GM23338 (cell line): Measurements from ENCODE around the gene TUBB8. TPM values are rescaled to one million over a fixed set of nuclear protein-coding genes. Genes with fewer than 3 reads are reported as not detected.

Experiments used
- ATAC-seq: fragments of 200-7000 bp; cut with Tn5 transposase; 3 replicates; pipeline ENCODE4 v1.9.1; 2020
- DNase-seq: peaks from one replicate; pipeline ENCODE4 v3.0.0-alpha.2; 2015; ENCODE audit warnings: low spot score
- H2AFZ ChIP-seq: fragments of 200-600 bp; sonication (generic); 2 replicates; pipeline ENCODE4 v1.8.0; 2016; ENCODE audit warnings: antibody characterized with exemption, mild to moderate bottlenecking, moderate library complexity
- H3F3A ChIP-seq: fragments of 200-600 bp; sonication (generic); replicated peaks from 2 replicates; pipeline ENCODE4 v1.8.0; 2017; ENCODE audit warnings: antibody characterized with exemption, mixed run types, low read depth
- H3K27ac ChIP-seq: fragments of 200-600 bp; sonication (generic); 2 replicates; pipeline ENCODE4 v1.6.1; 2016; ENCODE audit warnings: low read depth
- H3K27me3 ChIP-seq: fragments of 200-600 bp; sonication (generic); 2 replicates; pipeline ENCODE4 v1.8.0; 2016; ENCODE audit warnings: mild to moderate bottlenecking, mixed run types, moderate library complexity; ENCODE audit not compliant: insufficient read depth
- H3K36me3 ChIP-seq: fragments of 200-600 bp; sonication (generic); 2 replicates; pipeline ENCODE4 v1.8.0; 2016; ENCODE audit warnings: mild to moderate bottlenecking; ENCODE audit not compliant: insufficient read depth
- H3K4me1 ChIP-seq: fragments of 200-600 bp; sonication (generic); 2 replicates; pipeline ENCODE4 v1.8.0; 2016; ENCODE audit warnings: mild to moderate bottlenecking, moderate library complexity; ENCODE audit not compliant: insufficient read depth
- H3K4me2 ChIP-seq: fragments of 200-600 bp; sonication (generic); 2 replicates; pipeline ENCODE4 v1.7.1; 2017; ENCODE audit warnings: mixed run types
- H3K4me3 ChIP-seq: fragments of 200-600 bp; sonication (generic); 2 replicates; pipeline ENCODE4 v1.6.1; 2016; ENCODE audit warnings: mixed run types
- H3K79me2 ChIP-seq: fragments of 200-600 bp; sonication (generic); replicated peaks from 2 replicates; pipeline ENCODE4 v1.8.0; 2017; ENCODE audit warnings: mild to moderate bottlenecking; ENCODE audit not compliant: insufficient read depth
- H3K9me2 ChIP-seq: fragments of 200-600 bp; sonication (generic); 2 replicates; pipeline ENCODE4 v1.8.0; 2017; ENCODE audit not compliant: insufficient read depth
- H4K20me1 ChIP-seq: fragments of 200-600 bp; sonication (generic); replicated peaks from 2 replicates; pipeline ENCODE4 v1.8.0; 2017; ENCODE audit warnings: mild to moderate bottlenecking; ENCODE audit not compliant: insufficient read depth
- H3K27ac Mint-ChIP-seq: 2 replicates; pipeline ENCODE4 v1.8.0; 2020; ENCODE audit warnings: inconsistent platforms, mild to moderate bottlenecking, moderate library complexity, mixed read lengths
- H3K27me3 Mint-ChIP-seq: 3 replicates; pipeline ENCODE4 v1.8.0; 2022; ENCODE audit warnings: low read depth, mild to moderate bottlenecking, moderate library complexity, mixed read lengths, inconsistent platforms; ENCODE audit not compliant: insufficient read depth, poor library complexity
- H3K36me3 Mint-ChIP-seq: 3 replicates; pipeline ENCODE4 v1.8.0; 2021; ENCODE audit warnings: low read depth, mild to moderate bottlenecking, inconsistent platforms, moderate library complexity, mixed read lengths
- H3K4me1 Mint-ChIP-seq: 3 replicates; pipeline ENCODE4 v1.8.0; 2020; ENCODE audit warnings: mild to moderate bottlenecking, inconsistent platforms, mixed read lengths
- H3K4me3 Mint-ChIP-seq: 3 replicates; pipeline ENCODE4 v1.8.0; 2021; ENCODE audit warnings: moderate library complexity, mild to moderate bottlenecking, inconsistent platforms, mixed read lengths
- H3K9me3 Mint-ChIP-seq: 3 replicates; pipeline ENCODE4 v1.8.0; 2020; ENCODE audit warnings: moderate library complexity, mild to moderate bottlenecking, inconsistent platforms, mixed read lengths
- CREB1 ChIP-seq: fragments of 250-450 bp; sonication (Bioruptor Pico); IDR thresholded peaks from 2 replicates; pipeline ENCODE4 v1.5.0; 2020; ENCODE audit warnings: low read depth, mild to moderate bottlenecking, moderate library complexity
- EZH2 ChIP-seq: fragments of 200-600 bp; sonication (generic); IDR thresholded peaks from one replicate; pipeline ENCODE4 v1.8.0; 2017; ENCODE audit warnings: antibody characterized with exemption, mild to moderate bottlenecking, low read depth; ENCODE audit not compliant: unreplicated experiment
- EZH2phosphoT487 ChIP-seq: fragments of 200-600 bp; sonication (generic); IDR thresholded peaks from one replicate; pipeline ENCODE4 v1.8.1; 2018; ENCODE audit warnings: antibody characterized with exemption; ENCODE audit not compliant: unreplicated experiment
- JUNB ChIP-seq: IDR thresholded peaks from one replicate; pipeline ENCODE4 v1.6.1; 2016; ENCODE audit warnings: antibody characterized with exemption; ENCODE audit not compliant: unreplicated experiment
- NANOG ChIP-seq: IDR thresholded peaks from 2 replicates; pipeline ENCODE4 v1.6.1; 2016; ENCODE audit warnings: antibody characterized with exemption, borderline replicate concordance
- POLR2AphosphoS5 ChIP-seq: IDR thresholded peaks from 2 replicates; pipeline ENCODE4 v1.6.1; 2016; ENCODE audit warnings: antibody characterized with exemption, low read depth
- STAT1 ChIP-seq: IDR thresholded peaks from one replicate; pipeline ENCODE4 v1.6.1; 2016; ENCODE audit warnings: antibody characterized with exemption; ENCODE audit not compliant: unreplicated experiment
- ZNF114 ChIP-seq: fragments of 250-450 bp; sonication (Bioruptor Pico); IDR thresholded peaks from 2 replicates; pipeline ENCODE4 v1.5.0; 2020; ENCODE audit warnings: mild to moderate bottlenecking, moderate library complexity
- ZNF331 ChIP-seq: fragments of 250-450 bp; sonication (Bioruptor Pico); IDR thresholded peaks from 2 replicates; pipeline ENCODE4 v1.5.0; 2020; ENCODE audit warnings: low read depth, mild to moderate bottlenecking, moderate library complexity
- polyA plus RNA-seq: library from polyadenylated mRNA; unstranded; fragments of >200 nt; fragmentation: Nextera tagmentation; extraction: Ambion mirVana; gene quantifications from 2 replicates; pipeline ENCODE4 v1.2.1, GENCODE V29; 2016
- total RNA-seq: library from RNA; depleted of rRNA; stranded (reverse); fragments of >200 nt; shearing (Covaris generic); gene quantifications from 2 replicates; pipeline ENCODE4 v1.2.3, GENCODE V29; 2014
- TF ChIP-seq, protein P1 (sequence below), 2 experiments: fragments of 200-600 bp in 1 of 2; sonication (generic) in 1 of 2; conservative IDR thresholded peaks; 2 replicates each; pipeline versions ENCODE4 v1.5.1 to v1.6.1; 2016 to 2017; ENCODE audit warnings: antibody characterized with exemption in 2 of 2, low read depth in 2 of 2, mild to moderate bottlenecking in 2 of 2, moderate library complexity in 1 of 2
- TF ChIP-seq, protein P2 (sequence below): IDR thresholded peaks from 2 replicates; pipeline ENCODE4 v1.6.1; 2016; ENCODE audit warnings: antibody characterized with exemption
- TF ChIP-seq, protein P3 (sequence below): fragments of 250-450 bp; sonication (Bioruptor Pico); IDR thresholded peaks from 2 replicates; pipeline ENCODE4 v1.5.0; 2020; ENCODE audit warnings: mild to moderate bottlenecking, moderate library complexity
- TF ChIP-seq, protein P4 (sequence below): IDR thresholded peaks from one replicate; pipeline ENCODE4 v1.6.1; 2018; ENCODE audit warnings: antibody characterized with exemption; ENCODE audit not compliant: unreplicated experiment

The TUBB8 gene
- total and polyA plus RNA-seq, 2 experiments from 2014 or later = 0.40 to 1.1 TPM

DNA sequence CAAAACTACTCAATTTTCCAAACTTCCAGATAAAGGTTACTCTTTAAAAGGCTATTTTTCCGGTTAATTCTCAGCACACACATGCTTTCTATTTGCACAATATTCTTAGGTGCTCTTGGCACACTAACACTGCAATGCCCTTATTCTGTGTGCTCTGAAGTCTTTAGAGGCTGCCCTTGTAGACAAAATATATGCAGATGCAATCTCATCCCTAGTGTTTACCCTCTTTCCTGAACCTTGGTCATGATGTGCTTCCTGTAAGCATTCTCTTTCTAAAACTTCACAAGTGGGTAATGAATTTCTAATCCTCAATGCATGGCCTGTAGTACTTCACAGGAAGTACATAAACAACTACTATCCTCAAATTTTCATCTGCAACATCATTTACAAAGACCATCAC lies 41.1 kb upstream of the TUBB8 start:
- Histone ChIP-seq H3F3A (no peaks in the 10 kb centered on the region), H3K27ac (no peak overlapping the region), H3K79me2 (no peaks in the 10 kb centered on the region), H3K36me3 (no peaks in the 10 kb centered on the region), H3K4me3 (no peak overlapping the region), H3K9me2 (no peaks in the 10 kb centered on the region), H4K20me1 (no peaks in the 10 kb centered on the region), H3K4me2 (no peak overlapping the region), H3K4me1 (no peaks in the 10 kb centered on the region), H3K27me3 (no peaks in the 10 kb centered on the region), H2AFZ (no peak overlapping the region)
- H3K4me3 Mint-ChIP-seq = no peak overlapping the region
- H3K36me3 Mint-ChIP-seq = peaks cover 2% of the 10 kb centered on the region; the same call in 1 of the 3 replicates
- peaks cover 2% of the 10 kb centered on the region; the same call in 1 of the 3 replicates for H3K4me1 Mint-ChIP-seq
- TF ChIP-seq, protein P1, sequence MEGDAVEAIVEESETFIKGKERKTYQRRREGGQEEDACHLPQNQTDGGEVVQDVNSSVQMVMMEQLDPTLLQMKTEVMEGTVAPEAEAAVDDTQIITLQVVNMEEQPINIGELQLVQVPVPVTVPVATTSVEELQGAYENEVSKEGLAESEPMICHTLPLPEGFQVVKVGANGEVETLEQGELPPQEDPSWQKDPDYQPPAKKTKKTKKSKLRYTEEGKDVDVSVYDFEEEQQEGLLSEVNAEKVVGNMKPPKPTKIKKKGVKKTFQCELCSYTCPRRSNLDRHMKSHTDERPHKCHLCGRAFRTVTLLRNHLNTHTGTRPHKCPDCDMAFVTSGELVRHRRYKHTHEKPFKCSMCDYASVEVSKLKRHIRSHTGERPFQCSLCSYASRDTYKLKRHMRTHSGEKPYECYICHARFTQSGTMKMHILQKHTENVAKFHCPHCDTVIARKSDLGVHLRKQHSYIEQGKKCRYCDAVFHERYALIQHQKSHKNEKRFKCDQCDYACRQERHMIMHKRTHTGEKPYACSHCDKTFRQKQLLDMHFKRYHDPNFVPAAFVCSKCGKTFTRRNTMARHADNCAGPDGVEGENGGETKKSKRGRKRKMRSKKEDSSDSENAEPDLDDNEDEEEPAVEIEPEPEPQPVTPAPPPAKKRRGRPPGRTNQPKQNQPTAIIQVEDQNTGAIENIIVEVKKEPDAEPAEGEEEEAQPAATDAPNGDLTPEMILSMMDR (conservative IDR thresholded peaks at IDR 0.05; ENCODE audit: low read depth in 2 of 2) = no peak
- TF ChIP-seq, protein P2, sequence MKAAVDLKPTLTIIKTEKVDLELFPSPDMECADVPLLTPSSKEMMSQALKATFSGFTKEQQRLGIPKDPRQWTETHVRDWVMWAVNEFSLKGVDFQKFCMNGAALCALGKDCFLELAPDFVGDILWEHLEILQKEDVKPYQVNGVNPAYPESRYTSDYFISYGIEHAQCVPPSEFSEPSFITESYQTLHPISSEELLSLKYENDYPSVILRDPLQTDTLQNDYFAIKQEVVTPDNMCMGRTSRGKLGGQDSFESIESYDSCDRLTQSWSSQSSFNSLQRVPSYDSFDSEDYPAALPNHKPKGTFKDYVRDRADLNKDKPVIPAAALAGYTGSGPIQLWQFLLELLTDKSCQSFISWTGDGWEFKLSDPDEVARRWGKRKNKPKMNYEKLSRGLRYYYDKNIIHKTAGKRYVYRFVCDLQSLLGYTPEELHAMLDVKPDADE = no peak
- TF ChIP-seq CREB1 (CRISPR knock-in tag) = no peak
- TF ChIP-seq EZH2phosphoT487 = no peak
- TF ChIP-seq, protein P3, sequence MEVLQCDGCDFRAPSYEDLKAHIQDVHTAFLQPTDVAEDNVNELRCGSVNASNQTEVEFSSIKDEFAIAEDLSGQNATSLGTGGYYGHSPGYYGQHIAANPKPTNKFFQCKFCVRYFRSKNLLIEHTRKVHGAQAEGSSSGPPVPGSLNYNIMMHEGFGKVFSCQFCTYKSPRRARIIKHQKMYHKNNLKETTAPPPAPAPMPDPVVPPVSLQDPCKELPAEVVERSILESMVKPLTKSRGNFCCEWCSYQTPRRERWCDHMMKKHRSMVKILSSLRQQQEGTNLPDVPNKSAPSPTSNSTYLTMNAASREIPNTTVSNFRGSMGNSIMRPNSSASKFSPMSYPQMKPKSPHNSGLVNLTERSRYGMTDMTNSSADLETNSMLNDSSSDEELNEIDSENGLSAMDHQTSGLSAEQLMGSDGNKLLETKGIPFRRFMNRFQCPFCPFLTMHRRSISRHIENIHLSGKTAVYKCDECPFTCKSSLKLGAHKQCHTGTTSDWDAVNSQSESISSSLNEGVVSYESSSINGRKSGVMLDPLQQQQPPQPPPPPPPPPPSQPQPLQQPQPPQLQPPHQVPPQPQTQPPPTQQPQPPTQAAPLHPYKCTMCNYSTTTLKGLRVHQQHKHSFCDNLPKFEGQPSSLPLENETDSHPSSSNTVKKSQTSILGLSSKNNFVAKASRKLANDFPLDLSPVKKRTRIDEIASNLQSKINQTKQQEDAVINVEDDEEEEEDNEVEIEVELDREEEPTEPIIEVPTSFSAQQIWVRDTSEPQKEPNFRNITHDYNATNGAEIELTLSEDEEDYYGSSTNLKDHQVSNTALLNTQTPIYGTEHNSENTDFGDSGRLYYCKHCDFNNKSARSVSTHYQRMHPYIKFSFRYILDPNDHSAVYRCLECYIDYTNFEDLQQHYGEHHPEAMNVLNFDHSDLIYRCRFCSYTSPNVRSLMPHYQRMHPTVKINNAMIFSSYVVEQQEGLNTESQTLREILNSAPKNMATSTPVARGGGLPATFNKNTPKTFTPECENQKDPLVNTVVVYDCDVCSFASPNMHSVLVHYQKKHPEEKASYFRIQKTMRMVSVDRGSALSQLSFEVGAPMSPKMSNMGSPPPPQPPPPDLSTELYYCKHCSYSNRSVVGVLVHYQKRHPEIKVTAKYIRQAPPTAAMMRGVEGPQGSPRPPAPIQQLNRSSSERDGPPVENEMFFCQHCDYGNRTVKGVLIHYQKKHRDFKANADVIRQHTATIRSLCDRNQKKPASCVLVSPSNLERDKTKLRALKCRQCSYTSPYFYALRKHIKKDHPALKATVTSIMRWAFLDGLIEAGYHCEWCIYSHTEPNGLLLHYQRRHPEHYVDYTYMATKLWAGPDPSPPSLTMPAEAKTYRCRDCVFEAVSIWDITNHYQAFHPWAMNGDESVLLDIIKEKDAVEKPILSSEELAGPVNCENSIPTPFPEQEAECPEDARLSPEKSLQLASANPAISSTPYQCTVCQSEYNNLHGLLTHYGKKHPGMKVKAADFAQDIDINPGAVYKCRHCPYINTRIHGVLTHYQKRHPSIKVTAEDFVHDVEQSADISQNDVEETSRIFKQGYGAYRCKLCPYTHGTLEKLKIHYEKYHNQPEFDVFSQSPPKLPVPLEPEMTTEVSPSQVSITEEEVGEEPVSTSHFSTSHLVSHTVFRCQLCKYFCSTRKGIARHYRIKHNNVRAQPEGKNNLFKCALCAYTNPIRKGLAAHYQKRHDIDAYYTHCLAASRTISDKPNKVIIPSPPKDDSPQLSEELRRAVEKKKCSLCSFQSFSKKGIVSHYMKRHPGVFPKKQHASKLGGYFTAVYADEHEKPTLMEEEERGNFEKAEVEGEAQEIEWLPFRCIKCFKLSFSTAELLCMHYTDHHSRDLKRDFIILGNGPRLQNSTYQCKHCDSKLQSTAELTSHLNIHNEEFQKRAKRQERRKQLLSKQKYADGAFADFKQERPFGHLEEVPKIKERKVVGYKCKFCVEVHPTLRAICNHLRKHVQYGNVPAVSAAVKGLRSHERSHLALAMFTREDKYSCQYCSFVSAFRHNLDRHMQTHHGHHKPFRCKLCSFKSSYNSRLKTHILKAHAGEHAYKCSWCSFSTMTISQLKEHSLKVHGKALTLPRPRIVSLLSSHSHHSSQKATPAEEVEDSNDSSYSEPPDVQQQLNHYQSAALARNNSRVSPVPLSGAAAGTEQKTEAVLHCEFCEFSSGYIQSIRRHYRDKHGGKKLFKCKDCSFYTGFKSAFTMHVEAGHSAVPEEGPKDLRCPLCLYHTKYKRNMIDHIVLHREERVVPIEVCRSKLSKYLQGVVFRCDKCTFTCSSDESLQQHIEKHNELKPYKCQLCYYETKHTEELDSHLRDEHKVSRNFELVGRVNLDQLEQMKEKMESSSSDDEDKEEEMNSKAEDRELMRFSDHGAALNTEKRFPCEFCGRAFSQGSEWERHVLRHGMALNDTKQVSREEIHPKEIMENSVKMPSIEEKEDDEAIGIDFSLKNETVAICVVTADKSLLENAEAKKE (CRISPR knock-in tag) = no peak
- no peak for TF ChIP-seq POLR2AphosphoS5
- no peak for TF ChIP-seq ZNF114 (CRISPR knock-in tag)
- TF ChIP-seq STAT1 = no peak
- TF ChIP-seq ZNF331 (CRISPR knock-in tag) = no peak
- TF ChIP-seq, protein P4, sequence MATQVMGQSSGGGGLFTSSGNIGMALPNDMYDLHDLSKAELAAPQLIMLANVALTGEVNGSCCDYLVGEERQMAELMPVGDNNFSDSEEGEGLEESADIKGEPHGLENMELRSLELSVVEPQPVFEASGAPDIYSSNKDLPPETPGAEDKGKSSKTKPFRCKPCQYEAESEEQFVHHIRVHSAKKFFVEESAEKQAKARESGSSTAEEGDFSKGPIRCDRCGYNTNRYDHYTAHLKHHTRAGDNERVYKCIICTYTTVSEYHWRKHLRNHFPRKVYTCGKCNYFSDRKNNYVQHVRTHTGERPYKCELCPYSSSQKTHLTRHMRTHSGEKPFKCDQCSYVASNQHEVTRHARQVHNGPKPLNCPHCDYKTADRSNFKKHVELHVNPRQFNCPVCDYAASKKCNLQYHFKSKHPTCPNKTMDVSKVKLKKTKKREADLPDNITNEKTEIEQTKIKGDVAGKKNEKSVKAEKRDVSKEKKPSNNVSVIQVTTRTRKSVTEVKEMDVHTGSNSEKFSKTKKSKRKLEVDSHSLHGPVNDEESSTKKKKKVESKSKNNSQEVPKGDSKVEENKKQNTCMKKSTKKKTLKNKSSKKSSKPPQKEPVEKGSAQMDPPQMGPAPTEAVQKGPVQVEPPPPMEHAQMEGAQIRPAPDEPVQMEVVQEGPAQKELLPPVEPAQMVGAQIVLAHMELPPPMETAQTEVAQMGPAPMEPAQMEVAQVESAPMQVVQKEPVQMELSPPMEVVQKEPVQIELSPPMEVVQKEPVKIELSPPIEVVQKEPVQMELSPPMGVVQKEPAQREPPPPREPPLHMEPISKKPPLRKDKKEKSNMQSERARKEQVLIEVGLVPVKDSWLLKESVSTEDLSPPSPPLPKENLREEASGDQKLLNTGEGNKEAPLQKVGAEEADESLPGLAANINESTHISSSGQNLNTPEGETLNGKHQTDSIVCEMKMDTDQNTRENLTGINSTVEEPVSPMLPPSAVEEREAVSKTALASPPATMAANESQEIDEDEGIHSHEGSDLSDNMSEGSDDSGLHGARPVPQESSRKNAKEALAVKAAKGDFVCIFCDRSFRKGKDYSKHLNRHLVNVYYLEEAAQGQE = no peak
- no peak for TF ChIP-seq JUNB
- TF ChIP-seq NANOG = no peak
- no peak for TF ChIP-seq EZH2
- no peak overlapping the region for H3K27ac Mint-ChIP-seq
- ATAC-seq (no peak), DNase-seq (no peak)
- H3K27me3 Mint-ChIP-seq = no peaks in the 10 kb centered on the region
- peaks cover 35% of the 10 kb centered on the region for H3K9me3 Mint-ChIP-seq
